Stimulated activated CD8-positive, alpha-beta memory T cell treated with anti-CD3 and anti-CD28 coated beads, Interleukin-4, amount 100 ng/mL, for 48 hours (primary cell): ENCODE measurements around the gene SLC4A9.
"Not testable (repeated sequence)": the region's sequence is repeated elsewhere in the genome, so short reads cannot be mapped to it uniquely, and the experiment has no call there.

Source experiments
- DNase-seq: peaks from one replicate; pipeline ENCODE4 v3.0.0-alpha.2; 2020

SLC4A9 gene

DNA sequence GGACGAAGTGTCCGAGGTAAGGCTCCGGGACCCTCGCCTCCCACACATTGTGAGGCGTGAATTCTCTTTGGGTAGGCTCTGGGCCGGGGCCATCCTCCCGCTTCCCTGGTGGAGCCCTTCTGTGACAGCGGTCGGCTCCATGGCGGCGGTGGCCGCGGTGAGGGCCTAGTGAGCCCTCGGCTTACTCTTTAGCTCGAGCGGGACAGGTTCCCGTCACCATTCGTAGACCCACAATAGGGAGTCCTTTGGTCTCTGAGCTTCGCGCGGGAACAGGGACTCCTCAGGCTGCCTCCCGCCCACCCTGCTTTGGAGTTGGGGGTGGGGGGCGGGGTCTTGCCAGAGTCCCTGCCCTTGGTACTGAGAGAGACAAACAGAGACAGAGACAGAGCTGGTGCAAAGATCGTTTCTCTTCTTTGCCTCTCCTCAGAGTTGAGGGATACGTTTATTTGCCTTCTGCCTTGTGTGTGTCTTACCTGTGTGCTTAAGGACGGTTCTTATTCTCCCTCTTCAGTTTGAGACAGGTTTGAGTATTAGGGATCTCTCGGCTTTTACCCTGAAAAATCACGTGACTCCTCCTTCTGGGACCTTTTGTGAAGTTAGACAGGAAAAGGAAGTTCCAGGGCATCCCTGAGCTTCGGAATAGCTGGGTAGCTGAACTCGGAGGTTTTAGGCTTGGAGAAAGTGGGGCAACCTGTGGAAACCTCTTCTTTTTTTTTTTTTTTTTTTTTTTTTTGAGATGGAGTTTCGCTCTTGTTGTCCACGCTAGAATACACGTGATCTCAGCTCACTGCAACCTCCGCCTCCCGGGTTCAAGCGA lies 42.5 kb downstream of the SLC4A9 start:
- DNase-seq, result peak; percentile 68

DNA sequence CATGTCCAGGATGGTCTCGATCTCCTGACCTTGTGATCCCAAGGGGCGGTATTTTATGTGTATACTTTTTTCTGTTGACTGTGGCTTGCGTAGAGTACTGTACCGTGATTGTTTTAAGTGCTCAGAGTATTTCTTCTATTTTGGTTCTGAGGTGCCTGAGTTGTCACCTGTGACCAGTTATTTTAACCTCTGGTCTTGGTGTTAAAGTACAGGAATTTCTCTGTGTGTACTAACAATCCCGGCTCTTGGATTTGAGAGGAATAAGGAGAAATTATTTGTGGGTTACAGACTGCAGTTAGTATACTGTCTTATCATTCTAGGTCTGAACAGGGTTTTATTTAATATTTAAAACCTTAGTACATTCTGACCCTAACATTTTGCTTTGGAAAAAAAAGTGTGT lies 43.6 kb downstream of the SLC4A9 start:
- no peak for DNase-seq

DNA sequence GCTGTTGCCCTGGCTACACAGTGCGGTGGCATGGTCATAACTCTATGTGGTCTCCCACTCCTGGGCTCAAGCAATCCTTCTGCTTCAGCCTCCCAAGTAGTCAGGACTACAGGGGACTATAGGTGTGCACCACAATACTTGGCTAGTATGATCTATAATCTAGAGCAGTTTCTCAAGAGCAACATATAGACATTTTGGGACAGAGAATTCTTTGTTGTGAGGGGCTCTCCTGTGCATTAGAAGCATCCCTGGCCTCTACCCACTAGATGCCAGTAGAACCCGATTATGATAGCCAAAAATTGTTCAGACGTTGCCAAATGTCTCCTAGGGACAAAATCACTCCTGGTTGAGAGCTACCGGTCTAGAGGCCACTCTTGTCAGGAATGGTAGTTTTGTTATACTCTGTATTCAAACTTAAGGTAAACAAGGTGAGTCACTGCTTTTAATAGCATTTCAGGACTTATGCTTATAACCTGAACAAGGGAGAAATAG lies 48.8 kb downstream of the SLC4A9 start:
- no peak for DNase-seq

DNA sequence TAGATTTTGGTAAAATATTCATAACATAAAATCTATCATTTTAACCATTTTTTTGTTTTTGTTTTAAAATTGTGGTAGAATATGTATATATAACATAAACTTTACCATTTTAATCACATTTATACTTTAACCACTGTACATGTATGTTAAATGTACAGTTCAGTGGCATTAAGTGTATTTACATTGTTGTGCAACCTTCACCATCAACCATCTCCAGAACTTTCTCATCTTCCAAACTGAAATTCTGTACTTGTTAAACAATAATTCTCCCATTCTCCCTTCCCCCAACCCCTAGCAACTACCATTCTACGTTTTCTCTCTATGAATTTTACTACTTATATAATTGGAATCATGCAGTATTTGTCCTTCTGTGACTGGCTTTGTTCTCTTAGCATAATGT lies 53.2 kb downstream of the SLC4A9 start:
- DNase-seq, result no peak

DNA sequence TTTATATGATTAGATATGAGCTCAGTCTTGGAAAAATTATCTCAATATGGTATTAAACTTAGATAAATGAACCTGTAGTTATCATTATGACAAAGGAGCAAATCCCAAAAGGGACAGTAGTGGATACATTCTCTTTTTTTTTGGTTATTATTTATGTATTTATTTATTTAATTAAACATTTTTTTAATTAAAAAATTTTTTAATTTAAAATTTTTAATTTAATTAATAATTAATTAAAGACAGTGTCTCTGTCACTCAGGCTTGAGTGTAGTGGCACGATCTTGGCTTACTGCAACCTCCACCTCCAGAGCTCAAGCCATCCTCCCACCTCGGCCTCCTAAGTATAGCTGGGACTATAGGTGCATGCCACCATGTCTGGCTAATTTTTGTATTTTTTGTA lies 57.2 kb downstream of the SLC4A9 start:
- no peak for DNase-seq

DNA sequence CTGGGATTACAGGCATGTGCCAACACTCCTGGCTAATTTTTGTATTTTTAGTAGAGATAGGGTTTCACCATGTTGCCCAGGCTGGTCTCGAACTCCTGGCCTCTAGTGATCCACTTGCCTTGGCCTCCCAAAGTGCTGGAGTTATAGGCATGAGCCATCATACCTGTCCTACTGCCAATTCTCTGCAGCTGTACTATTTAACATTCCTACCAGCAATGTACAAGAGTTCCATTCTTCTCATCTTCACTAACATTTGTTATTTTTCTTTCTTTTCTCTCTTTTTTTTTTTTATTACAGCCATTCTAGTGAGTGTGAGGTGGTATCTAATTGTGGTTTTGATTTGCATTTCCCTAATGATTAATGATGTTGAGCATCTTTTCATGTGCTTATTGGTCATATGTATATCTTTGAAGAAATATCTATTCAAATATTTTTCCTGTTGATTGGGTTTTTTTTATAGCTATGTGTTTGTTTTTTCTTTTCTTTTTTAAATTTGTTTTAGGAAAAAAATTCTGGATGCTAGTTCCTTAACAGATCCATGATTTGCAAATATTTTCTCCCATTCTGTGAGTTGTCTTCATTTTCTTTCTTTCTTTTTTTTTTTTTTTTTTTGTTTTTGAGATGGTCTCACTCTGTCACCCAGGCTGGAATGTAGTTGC lies 59.0 kb downstream of the SLC4A9 start:
- DNase-seq, result no peak

DNA sequence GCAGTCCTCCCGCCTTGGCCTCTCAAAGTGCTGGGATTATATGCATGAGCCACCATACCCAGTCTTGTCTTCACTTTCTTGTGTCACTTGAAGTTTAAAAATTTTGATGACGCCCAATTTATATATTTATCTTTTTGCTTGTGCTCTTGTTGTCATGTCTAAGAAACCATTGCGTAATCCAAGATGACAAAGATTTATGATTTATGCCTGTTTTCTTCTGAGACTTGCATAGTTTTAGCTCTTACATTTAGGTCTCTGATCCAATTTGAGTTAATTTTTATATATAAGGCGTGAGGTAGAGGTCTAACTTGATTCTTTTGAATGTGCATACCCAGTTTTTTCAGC lies 60.2 kb downstream of the SLC4A9 start:
- DNase-seq, result no peak

DNA sequence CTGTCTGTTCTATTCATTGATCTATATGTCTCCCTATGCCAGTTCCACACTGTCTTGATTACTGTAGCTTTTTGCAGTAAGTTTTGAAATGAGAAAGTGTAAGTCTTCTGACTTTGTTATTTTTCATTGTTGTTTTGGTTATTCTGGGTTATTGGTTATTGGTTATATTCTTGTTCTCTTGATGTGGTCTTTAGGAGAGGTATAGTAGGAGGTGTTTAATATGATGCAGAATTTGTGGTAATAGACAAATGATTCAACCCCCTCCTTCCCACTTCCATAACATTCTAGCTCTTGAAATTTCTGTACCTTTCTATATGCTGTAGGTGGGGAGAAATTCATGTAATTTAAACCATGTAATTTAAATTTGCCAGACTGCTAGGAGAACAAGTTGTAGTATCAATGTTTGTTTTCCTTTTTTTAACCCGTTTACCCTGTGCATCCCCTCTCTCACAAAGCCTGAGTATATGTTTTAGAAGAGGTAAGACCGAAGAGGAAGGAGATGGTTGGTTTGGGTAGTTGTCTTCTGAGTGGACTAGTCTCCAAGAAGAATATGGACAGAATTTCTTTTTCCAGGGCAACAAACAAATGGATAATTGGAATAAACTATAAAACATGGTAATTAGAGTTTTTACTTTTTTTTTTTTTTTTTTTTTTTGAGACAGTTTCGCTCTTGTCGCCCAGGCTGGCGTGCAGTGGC lies 60.8 kb downstream of the SLC4A9 start:
- no peak for DNase-seq

DNA sequence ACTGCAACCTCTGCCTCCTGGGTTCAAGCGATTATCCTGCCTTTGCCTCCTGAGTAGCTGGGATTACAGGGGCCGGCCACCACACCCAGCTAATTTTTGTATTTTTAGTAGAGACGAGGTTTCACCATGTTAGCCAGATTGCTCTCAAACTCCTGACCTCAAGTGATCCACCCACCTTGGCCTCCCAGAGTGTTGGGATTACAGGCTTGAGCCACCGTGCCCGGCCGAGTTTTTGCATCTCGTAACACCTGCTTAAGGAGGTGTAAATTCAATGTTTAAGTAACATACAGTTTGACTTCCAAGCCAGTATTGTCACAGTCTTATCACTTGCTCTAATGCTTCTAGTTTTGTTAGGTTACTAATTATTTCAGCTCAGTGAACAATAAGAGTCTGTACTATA lies 61.4 kb downstream of the SLC4A9 start:
- not testable (repeated sequence) for DNase-seq

DNA sequence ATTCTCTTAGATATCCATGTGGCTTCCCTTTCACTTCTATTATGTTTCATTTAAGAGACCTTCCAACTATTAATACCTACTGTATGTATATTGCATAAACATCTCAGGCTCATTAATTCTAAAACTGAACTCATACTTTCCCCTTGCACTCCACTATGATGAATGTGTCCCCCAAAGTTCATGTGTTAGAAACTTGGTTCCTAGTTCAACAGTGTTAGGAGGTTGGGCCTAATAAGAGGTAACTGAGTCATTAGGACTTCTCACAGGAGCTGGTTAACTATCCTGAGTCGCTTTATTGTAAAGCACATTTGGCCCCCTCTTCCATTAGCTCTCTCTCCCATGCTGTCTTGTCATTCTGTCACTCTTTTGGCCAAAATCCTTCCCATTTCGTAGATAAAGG lies 63.6 kb downstream of the SLC4A9 start:
- DNase-seq, result no peak

DNA sequence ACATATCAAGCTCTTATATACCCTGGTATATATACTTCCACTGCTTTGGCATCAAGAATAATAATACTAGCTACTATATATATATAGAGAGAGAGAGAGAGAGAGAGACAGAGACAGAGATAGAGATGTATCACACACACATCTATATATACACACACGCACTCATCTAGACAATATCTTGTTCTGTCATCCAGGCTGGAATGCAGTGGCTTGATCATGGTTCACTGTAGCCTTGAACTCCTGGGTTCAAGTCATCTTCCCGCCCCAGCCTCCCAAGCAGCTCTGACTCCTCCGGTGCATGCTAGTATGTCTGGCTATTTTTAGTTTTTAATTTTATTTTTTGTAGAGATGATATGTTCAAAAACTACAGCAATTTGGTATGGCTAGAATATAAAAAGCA lies 64.1 kb downstream of the SLC4A9 start:
- DNase-seq, result no peak
